LoVo (cell line): ENCODE data around the gene DIAPH2.

Experiments
- DNase-seq: peaks from one replicate; pipeline ENCODE4 v3.0.0-alpha.2; 2016; ENCODE audit warnings: low spot score

DIAPH2 gene

DNA sequence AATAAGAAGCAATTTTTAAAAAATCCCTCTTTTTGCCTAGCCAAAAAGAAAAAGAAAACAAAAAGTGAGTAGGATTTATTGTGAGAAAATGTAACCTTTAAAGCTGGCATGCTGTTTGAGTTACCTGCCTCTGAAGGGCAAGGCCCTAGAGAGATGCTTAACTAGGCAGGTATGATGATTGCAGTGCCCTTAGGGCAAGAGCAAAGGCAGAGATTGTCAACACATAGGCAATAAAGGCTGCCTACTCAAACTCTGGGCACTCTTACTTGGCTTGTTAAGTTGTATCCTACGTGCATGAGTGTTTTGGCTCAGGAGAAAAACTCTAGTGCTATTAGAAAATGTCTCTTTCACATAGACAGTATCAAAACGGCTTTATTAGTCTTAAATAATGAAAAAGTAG is 505.0 kb downstream of the DIAPH2 start:
- DNase-seq: no peak

DNA sequence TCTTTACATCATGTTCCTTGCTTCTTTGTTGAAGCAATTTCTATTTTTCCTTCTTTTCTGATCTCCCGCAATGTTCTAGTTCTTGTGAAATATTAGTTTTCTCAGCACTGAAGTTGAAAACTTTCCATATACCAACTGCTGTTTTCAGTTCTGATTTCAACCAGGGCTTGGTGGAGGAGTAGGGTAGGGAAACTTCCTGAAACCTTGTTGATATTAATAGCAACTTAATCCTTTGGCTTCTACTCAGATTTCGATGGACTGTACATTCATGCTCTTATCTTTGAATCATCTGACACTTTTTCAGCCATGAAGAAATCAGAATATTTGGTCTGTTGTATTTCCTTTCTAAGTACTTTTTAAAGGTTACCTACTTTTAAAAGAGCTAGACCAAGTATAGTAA is 514.9 kb downstream of the DIAPH2 start:
- DNase-seq: no peak

- no peak for DNase-seq
Measured at GRCh38 chrX:97200454-97200853, 515.8 kb downstream of the DIAPH2 start.

- no peak for DNase-seq
Measured at GRCh38 chrX:97210501-97210900, 525.9 kb downstream of the DIAPH2 start.

DNA sequence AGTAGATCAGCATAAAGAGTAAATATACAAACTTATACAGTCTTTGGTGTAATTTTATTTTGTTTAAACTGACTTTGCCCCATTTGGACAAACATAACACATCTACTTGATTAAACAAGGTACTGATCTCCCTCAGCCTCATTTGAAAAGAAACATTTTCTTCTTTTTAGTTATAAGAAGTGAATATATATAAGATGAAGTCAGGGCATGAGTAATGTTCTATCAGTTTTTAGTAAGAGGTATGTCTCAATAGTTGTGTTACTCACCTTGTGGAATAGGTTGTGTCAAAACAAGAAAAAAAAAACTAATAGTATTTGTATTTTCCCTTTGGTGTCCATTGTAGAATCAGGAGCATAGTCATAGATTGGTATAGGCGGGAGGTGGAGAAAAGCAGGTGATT is 526.4 kb downstream of the DIAPH2 start:
- no peak for DNase-seq

DNA sequence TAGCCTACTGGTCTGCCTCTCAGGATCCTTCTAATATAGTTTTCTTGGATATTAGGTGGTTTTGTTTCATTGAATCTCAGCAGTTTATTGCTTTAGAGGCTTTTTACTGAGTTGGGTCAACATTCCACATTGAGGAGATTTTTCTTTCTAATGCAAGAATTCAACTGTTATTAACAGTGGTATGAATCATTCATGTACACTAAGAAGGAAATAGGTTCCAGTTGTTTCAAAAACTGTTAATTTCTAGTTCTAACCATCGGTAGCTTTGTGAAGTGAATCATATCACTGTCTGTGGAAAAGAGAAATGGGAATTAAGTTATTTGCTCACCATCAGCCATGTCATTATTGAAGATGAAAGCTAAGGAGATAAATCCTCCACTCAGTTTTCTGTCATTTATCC is 530.5 kb downstream of the DIAPH2 start:
- no peak for DNase-seq

DNA sequence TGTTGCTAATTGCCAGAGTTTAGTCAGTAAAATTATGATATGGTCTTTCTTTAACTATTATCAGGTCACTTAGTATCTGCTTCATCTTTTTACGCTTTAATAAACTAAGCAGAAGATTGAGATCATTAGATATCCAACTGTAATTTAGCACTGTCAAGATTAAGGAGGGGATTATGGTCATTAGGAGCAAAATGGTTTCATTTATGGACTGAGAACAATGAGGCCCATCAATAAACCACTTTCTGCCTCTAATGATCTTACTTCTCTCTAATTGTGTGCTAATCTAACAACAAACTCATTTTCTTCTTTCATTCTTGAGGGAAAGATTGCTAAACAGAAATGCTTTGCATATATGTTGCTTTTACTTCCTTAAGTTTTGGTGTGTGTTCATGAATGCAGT is 539.5 kb downstream of the DIAPH2 start:
- no peak for DNase-seq

DNA sequence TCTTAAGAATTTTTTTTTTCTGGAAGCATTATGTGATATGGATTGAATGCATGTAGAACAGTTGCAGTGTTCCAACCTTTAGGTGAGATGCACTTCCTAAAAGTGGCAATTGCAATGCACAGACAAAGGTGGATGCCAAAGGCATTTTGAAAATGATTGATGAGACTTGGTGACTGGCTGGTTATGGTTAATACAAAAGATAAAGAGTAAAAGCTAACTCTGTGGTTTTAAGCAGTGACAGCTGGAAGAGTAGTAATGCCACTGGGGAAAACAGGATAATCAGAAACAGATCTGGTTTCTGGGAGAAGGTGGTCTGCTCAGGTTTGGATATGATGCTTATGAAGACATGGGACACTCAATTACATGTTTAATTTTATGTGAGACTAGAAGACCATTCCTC is 544.7 kb downstream of the DIAPH2 start:
- no peak for DNase-seq

- no peak for DNase-seq
Measured at GRCh38 chrX:97230948-97231347, 546.3 kb downstream of the DIAPH2 start.

- no peak for DNase-seq
Measured at GRCh38 chrX:97234471-97235081, 549.9 kb downstream of the DIAPH2 start.

GRCh38 chrX:97238632-97239031 is 554.0 kb downstream of the DIAPH2 start:
- no peak for DNase-seq

GRCh38 chrX:97252111-97252510 is 567.5 kb downstream of the DIAPH2 start:
- DNase-seq: no peak

- no peak for DNase-seq
Measured at GRCh38 chrX:97260679-97261078, 576.0 kb downstream of the DIAPH2 start.

DNA sequence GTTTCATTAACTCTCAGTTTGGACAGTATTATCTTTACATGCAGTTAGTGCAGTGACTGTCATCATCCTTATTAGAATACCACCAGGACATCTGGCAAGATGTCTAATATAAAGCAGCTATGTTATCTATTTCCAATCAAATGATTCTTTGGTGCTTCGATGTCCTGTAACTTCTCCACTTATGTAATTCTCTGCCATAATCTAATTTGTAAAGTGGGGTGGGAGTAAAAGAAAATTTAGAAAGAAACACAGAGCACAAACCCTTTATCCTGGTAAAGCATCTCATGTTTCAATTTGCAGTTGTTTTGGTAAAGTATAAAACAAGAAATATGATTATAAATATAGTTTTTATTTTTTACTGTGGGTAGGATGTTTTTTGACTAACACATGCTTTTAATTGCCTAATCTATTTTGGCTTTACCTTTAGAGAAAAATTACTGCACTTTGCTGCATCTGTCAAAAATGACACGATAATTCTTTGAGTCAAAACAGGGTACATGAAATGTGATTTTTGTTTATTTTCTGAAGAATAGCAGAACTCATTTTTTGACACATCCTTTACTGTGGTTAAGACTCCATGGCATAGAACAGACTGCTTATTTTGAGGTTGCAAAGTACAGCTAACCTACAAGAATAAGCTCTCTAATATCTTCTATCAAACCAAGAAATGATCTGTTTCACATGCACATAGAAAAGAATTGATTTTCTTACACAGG is 581.9 kb downstream of the DIAPH2 start:
- DNase-seq: no peak

DNA sequence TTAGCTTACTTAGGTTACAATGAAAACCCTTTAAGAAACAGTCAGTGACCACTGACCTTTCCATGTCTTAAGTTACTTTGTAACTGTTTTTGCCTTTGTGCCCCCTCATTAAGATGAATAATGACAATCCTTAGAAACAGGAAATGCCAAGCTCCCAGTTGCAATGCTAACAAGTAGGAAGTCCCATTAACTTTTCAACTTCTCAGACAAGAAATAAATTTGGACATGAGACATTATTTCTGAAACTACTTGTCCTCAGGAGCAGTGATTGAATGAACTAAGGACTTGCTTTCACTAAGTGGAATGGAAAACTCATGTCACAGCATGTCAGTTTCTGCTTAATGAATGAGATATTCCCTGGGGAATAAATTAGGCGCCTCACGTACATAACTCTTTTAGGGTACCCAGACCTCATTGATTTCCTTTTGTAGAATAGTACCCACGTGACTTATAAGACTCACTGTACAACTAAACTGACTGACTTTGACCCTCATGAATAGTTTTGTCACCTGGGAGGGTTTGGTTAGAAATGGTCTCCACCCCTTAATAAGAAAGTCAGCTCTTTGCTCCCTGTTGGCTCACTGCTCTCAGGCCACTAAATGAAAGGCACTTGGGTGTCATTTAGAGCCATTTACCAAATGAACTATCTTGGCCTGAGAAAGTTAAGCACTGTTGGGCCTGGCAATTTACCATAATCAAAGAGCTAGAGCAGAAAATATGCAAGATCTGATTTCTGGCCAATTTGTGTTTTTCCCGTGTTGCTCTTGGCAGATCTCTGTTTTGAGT is 582.9 kb downstream of the DIAPH2 start:
- DNase-seq: no peak

GRCh38 chrX:97268182-97268680 is 583.6 kb downstream of the DIAPH2 start:
- DNase-seq: no peak

DNA sequence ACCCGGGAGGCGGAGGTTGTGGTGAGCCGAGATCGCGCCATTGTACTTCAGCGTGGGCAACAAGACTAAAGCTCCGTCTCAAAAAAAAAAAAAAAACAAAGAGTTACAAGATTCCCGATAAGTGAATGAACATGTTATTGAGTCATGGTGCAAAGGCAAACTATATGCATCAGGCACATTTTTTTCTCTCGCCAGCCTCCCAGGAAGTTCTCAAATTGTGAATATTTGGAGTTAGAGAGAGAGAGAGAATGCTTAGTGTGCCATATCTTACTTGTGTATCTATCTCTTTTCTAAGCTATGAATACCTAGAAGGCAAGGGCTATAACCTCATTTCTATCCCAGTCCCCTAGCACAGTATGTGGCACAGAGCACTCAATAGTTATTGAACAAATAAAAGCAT is 599.9 kb downstream of the DIAPH2 start:
- no peak for DNase-seq

- no peak for DNase-seq
Measured at GRCh38 chrX:97290199-97290598, 605.6 kb downstream of the DIAPH2 start.

- no peak for DNase-seq
Measured at GRCh38 chrX:97294041-97294440, 609.4 kb downstream of the DIAPH2 start.

DNA sequence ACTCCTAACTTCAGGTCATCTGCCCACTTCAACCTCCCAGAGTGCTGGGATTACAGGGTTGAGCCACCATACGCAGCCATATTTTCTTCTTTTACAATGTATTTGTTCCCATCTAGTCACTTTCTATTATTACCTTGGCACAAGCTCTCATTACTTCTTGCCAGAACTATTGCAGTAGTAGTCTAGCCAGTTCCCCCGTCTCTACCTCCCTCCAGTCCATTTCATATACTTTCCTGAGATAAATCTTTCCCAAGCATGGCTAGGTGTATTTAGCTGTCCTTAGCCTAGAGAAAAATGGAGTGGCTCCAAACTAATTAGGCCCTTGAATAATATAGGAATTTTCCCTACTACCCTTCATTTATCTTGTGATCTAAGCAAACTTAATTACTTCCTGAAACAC is 611.3 kb downstream of the DIAPH2 start:
- no peak for DNase-seq

GRCh38 chrX:97306771-97307470 is 622.3 kb downstream of the DIAPH2 start:
- no peak for DNase-seq

GRCh38 chrX:97308171-97308570 is 623.5 kb downstream of the DIAPH2 start:
- DNase-seq: no peak
